Measurements from ENCODE around the gene RSRC2.
"Not testable (repeated sequence)": the region's sequence is repeated elsewhere in the genome, so short reads cannot be mapped to it uniquely, and the experiment has no call there.

RSRC2 gene

DNA sequence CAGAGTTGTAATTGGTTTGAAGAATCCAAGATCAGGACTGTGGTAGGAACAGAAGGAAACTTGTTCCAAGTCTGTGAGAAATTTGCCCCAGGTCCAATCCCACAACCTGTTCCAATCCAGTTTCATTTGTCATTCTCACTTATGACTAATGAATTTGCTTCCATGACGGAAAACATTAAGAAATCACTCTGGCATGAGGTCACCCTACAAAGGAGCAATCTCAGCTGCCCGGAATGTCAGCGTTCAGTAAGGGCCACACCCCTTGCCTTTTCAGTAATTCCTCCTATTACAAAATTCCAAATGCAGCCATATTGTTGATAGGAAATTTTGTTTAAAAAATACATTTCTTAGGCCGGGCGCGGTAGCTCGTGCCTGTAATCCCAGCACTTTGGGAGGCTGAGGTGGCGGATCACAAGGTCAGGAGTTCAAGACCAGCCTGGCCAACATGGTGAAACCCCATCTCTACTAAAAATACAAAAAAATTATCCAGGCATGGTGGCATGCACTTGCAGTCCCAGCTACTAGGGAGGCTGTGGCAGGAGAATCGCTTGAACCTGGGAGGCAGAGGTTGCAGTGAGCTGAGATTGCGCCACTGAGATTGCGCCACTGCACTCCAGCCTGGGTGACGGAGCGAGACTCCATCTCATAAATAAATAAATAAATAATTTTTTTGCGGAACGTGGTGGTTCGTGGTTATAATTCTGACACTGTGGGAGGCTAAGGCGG is 62.3 kb downstream of the RSRC2 start:
- H3K9ac ChIP-seq (ENCODE audit: low read length); H3K27ac ChIP-seq (ENCODE audit: low read depth, low read length); H3K27me3 ChIP-seq (ENCODE audit: control insufficient read depth, insufficient read depth, low read length); H3K9me3 ChIP-seq (ENCODE audit: control insufficient read depth, insufficient read depth, low read depth, low read length); H3K4me3 ChIP-seq (ENCODE audit: low read depth, low read length); H3K36me3 ChIP-seq (ENCODE audit: control insufficient read depth, insufficient read depth, low read length); H3K4me1 ChIP-seq (ENCODE audit: control insufficient read depth, insufficient read depth, low read length): not testable (repeated sequence)

DNA sequence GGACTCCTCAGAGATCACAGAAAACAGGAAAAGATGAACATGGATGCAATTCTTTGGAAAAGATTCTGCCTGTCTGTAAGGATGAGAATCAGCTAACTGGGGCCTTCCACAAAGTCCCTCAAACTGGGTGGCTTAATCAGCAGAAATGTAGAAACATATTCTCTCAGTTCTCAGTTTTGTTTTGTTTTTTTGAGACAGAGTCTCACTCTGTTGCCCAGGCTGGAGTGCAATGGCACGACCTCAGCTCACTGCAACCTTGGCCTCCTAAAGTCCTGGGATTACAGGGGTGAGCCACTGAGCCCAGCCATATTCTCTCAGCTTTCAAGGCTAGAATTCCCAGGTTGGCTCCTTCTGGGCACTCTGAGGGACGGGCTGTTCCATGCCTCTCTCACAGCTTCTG is 66.1 kb downstream of the RSRC2 start:
- no peaks in the 10 kb centered on the region for H3K36me3 ChIP-seq (ENCODE audit: control insufficient read depth, insufficient read depth, low read length)
- no peak overlapping the region for H3K27ac ChIP-seq (ENCODE audit: low read depth, low read length)

DNA sequence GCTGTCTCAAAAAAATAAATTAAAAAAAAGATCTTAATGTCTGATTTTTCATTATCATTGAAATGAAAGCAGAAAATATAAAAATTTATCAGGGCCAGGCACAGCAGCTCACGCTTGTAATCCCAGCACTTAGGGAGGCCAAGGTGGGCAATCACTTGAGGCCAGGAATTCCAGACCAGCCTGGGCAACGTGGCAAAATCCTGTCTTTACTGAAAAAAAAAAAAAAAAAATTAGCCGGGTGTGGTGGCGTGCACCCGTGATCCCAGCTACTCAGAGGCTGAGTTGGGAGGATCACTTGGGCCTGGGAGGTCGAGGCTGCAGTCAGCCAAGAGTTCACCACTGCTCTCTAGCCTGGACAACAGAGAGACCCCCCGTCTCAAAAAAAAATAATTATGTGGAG is 66.7 kb downstream of the RSRC2 start:
- no peaks in the 10 kb centered on the region for H3K9me3 ChIP-seq (ENCODE audit: control insufficient read depth, insufficient read depth, low read depth, low read length)
- no peak overlapping the region for H3K27ac ChIP-seq (ENCODE audit: low read depth, low read length)
- H3K4me3 ChIP-seq (ENCODE audit: low read depth, low read length): no peak overlapping the region

More for the DNA sequence above, 66.1 kb downstream of the RSRC2 start:
- H3K9ac ChIP-seq (ENCODE audit: low read length): no peak overlapping the region
- H3K27me3 ChIP-seq (ENCODE audit: control insufficient read depth, insufficient read depth, low read length): no peaks in the 10 kb centered on the region
- H3K4me1 ChIP-seq (ENCODE audit: control insufficient read depth, insufficient read depth, low read length): no peaks in the 10 kb centered on the region
- no peak overlapping the region for H3K4me3 ChIP-seq (ENCODE audit: low read depth, low read length)
- no peaks in the 10 kb centered on the region for H3K9me3 ChIP-seq (ENCODE audit: control insufficient read depth, insufficient read depth, low read depth, low read length)

DNA sequence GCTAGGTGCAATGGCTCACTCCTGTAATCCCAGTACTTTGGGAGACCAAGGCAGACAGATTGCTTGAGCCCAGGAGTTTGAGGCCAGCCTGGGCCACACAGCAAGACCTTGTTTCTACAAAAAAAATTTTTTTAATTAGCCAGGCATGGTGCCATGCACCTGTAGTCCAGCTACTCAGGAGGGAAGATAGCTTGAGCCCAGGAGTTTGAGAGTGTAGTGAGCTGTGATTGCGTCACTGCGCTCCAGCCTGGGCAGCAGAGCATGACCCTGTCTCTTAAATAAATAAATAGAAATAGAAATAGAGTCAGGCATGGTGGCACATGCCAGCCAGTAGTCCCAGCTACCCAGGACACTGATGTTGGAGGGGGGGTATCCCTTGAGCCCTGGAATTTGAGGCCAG is 67.5 kb downstream of the RSRC2 start:
- Histone ChIP-seq H3K4me1 (ENCODE audit: control insufficient read depth, insufficient read depth, low read length) (no peaks in the 10 kb centered on the region), H3K27ac (ENCODE audit: low read depth, low read length) (no peak overlapping the region), H3K9me3 (ENCODE audit: control insufficient read depth, insufficient read depth, low read depth, low read length) (no peaks in the 10 kb centered on the region), H3K9ac (ENCODE audit: low read length) (no peak overlapping the region), H3K36me3 (ENCODE audit: control insufficient read depth, insufficient read depth, low read length) (no peaks in the 10 kb centered on the region), H3K4me3 (ENCODE audit: low read depth, low read length) (no peak overlapping the region), H3K27me3 (ENCODE audit: control insufficient read depth, insufficient read depth, low read length) (no peaks in the 10 kb centered on the region)

More for the DNA sequence above, 66.7 kb downstream of the RSRC2 start:
- Histone ChIP-seq H3K27me3 (ENCODE audit: control insufficient read depth, insufficient read depth, low read length) (no peaks in the 10 kb centered on the region), H3K4me1 (ENCODE audit: control insufficient read depth, insufficient read depth, low read length) (no peaks in the 10 kb centered on the region), H3K9ac (ENCODE audit: low read length) (no peak overlapping the region), H3K36me3 (ENCODE audit: control insufficient read depth, insufficient read depth, low read length) (no peaks in the 10 kb centered on the region)

DNA sequence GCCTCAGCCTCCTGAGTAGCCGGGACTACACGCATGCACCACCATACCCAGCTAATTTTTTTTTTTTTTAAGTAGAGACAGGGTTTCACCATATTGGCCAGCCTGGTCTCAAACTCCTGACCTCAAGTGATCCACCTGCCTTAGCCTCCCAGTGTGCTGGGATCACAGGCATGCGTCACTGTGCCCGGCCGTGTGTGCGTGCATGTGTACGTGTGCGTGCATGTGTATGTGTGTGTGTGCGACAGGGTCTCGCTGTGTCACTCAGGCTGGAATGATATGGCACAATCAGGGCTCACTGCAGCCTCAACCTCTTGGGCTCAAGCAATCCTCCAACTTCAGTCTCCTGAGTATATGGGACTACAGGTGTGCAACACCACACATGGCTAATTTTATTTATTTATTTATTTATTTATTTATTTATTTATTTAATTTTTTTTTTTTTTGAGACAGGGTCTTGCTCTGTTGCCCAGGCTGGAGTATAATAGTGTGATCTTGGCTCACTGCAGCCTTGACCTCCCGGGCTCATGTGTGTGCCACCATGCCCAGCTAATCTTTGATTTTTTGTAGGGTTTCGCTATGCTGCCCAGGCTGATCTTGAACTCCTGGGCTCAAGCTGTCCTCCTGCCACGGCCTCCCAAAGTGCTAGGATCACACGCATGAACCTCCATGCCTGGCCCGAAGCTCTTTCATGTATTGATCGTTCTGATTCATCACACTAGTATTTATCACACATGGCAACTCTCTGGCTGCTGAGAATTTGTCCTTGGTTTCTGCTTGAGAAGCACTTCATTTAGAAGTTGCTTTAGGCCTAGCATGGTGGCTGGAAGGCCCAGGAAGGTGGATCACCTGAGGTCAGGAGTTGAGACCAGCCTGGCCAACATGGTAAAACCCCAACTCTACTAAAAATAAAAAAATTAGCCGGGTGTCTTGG is 68.4 kb downstream of the RSRC2 start:
- Histone ChIP-seq H3K4me1 (ENCODE audit: control insufficient read depth, insufficient read depth, low read length) (no peaks in the 10 kb centered on the region), H3K4me3 (ENCODE audit: low read depth, low read length) (no peak overlapping the region), H3K27ac (ENCODE audit: low read depth, low read length) (no peak overlapping the region), H3K27me3 (ENCODE audit: control insufficient read depth, insufficient read depth, low read length) (no peaks in the 10 kb centered on the region), H3K9me3 (ENCODE audit: control insufficient read depth, insufficient read depth, low read depth, low read length) (no peaks in the 10 kb centered on the region), H3K36me3 (ENCODE audit: control insufficient read depth, insufficient read depth, low read length) (no peaks in the 10 kb centered on the region), H3K9ac (ENCODE audit: low read length) (no peak overlapping the region)

DNA sequence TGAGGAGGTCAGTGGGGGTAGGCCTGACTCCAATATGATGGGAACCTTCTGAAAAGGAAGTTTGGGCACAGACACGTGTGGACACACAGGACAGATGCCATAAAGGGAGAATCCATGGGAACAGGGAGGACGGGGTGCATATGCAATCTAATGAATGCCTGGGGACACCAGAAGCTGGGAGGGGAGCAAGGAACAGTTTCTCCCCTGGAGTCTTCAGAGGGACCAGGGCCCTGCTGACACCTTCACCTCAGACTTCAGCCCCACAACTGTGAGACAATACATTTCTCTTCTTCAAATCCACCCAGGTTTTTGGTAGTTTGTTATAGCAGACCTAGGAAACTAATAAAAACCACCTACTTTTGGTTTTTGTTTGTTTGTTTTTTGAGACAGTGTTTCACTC is 69.1 kb downstream of the RSRC2 start:
- no peak overlapping the region for H3K27ac ChIP-seq (ENCODE audit: low read depth, low read length)

DNA sequence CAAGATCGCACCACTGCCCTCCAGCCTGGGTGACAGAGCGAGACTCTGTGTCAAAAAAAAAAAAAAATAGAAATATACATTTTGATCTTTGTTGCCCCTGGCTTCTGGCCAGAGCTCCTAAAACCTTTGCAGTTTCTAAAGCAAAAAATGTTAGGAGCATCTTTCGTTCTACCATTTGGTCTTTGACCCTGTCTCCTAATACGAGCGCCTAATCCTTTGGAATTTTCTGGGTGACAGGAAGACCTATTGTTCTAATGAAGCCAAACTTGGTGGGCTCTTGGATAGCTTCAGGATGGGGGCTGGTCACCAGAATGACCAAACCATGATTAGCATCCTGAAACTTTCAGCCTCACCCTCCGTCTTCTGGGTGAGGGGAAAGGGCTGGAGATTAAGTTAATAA is 72.0 kb downstream of the RSRC2 start:
- Histone ChIP-seq H3K9ac (ENCODE audit: low read length) (no peak overlapping the region), H3K27me3 (ENCODE audit: control insufficient read depth, insufficient read depth, low read length) (no peaks in the 10 kb centered on the region), H3K4me3 (ENCODE audit: low read depth, low read length) (no peak overlapping the region), H3K4me1 (ENCODE audit: control insufficient read depth, insufficient read depth, low read length) (peaks cover 3% of the 10 kb centered on the region; the same call in 1 of the 2 replicates), H3K9me3 (ENCODE audit: control insufficient read depth, insufficient read depth, low read depth, low read length) (no peaks in the 10 kb centered on the region), H3K27ac (ENCODE audit: low read depth, low read length) (no peak overlapping the region), H3K36me3 (ENCODE audit: control insufficient read depth, insufficient read depth, low read length) (no peaks in the 10 kb centered on the region)

More for the DNA sequence above, 69.1 kb downstream of the RSRC2 start:
- Histone ChIP-seq H3K9ac (ENCODE audit: low read length) (no peak overlapping the region), H3K4me1 (ENCODE audit: control insufficient read depth, insufficient read depth, low read length) (peaks cover 3% of the 10 kb centered on the region; the same call in 1 of the 2 replicates), H3K36me3 (ENCODE audit: control insufficient read depth, insufficient read depth, low read length) (no peaks in the 10 kb centered on the region), H3K9me3 (ENCODE audit: control insufficient read depth, insufficient read depth, low read depth, low read length) (no peaks in the 10 kb centered on the region), H3K4me3 (ENCODE audit: low read depth, low read length) (no peak overlapping the region), H3K27me3 (ENCODE audit: control insufficient read depth, insufficient read depth, low read length) (no peaks in the 10 kb centered on the region)

DNA sequence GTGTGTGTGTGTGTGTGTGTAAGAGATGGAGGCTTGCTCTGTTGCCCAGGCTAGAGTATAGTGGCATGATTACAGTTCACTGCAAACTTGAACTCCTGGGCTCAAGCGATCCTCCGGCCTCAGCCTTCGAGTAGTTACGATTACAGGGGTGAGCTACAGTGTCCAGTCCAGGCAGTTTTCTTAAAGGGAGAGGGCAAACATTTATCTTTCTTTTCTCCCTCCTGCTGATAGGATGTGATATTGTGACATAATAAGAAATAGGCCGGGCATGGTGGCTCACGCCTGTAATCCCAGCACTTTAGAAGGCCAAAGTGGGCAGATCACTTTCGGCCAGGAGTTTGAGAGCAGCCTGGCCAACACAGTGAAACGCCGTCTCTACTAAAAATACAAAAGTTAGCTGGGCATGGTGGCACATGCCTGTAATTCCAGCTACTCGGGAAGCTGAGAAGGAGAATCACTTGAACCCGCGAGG is 72.5 kb downstream of the RSRC2 start:
- Histone ChIP-seq H3K27ac (ENCODE audit: low read depth, low read length) (no peak overlapping the region), H3K9me3 (ENCODE audit: control insufficient read depth, insufficient read depth, low read depth, low read length) (no peaks in the 10 kb centered on the region), H3K36me3 (ENCODE audit: control insufficient read depth, insufficient read depth, low read length) (no peaks in the 10 kb centered on the region), H3K4me3 (ENCODE audit: low read depth, low read length) (no peak overlapping the region), H3K27me3 (ENCODE audit: control insufficient read depth, insufficient read depth, low read length) (no peaks in the 10 kb centered on the region), H3K4me1 (ENCODE audit: control insufficient read depth, insufficient read depth, low read length) (peaks cover 3% of the 10 kb centered on the region; the same call in 1 of the 2 replicates), H3K9ac (ENCODE audit: low read length) (no peak overlapping the region)
